Measurements from ENCODE around the gene PLPPR4. TPM values are rescaled to one million over a fixed set of nuclear protein-coding genes. Genes with fewer than 3 reads are reported as not detected.
A peak's percentile ranks its signal among the peaks of the same experiment; 100 is the strongest.

PLPPR4 gene
- total RNA-seq: not detected

GRCh38 chr1:99264201-99265021 is at the start of gene PLPPR4:
PLPPR4 (plus strand) TSS chr1:99264492; CDS start chr1:99264594, 102 bp downstream.
- no peaks in the 10 kb centered on the region for H3K4me1 Mint-ChIP-seq
- peak within 1 kb of the TSS; percentile 39 for H3K4me3 Mint-ChIP-seq
- POLR2A ChIA-PET: interaction anchor here (0.6 kb wide), 1 partner anchor 1096 kb away, joined by 3 read pairs; no protein-coding TSS in a partner anchor

DNA sequence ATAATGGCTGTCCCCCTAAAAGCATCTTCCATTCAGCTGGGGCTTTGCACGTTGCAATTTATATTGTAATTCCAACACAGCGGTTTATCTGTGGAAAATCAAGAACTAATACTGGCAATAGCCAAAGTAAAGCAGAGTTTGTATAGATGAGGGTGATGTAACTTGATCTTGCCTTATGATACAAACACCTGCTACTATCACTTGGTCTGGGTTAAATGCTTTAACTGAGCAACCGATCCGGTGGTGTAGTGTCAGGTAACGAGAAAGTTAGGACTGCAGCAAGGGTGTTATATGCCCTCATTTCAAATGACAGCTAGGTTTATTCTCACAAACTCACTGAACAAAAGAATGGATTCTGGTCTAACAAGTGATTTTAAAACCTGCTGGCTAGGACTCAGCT is 47.3 kb upstream of the PLPPR4 start:
- POLR2A ChIA-PET: no interaction called here
- Mint-ChIP-seq H3K4me3 (no peak overlapping the region), H3K4me1 (peaks cover 3% of the 10 kb centered on the region), H3K36me3 (no peaks in the 10 kb centered on the region), H3K27me3 (no peaks in the 10 kb centered on the region), H3K9me3 (peaks cover 4% of the 10 kb centered on the region), H3K27ac (no peak overlapping the region)
- ATAC-seq (ENCODE audit: low read depth) (no peak), DNase-seq (no peak)

More at GRCh38 chr1:99264201-99265021, at the start of gene PLPPR4:
- DNase-seq (peak; percentile 33), ATAC-seq (ENCODE audit: low read depth) (peak; percentile 39)
- H3K9me3 Mint-ChIP-seq: peaks cover 3% of the 10 kb centered on the region
- H3K27me3 Mint-ChIP-seq: peaks cover 35% of the 10 kb centered on the region
- H3K36me3 Mint-ChIP-seq: no peaks in the 10 kb centered on the region
- no peak within 1 kb of the TSS for H3K27ac Mint-ChIP-seq

GRCh38 chr1:99217599-99217998 is 46.7 kb upstream of the PLPPR4 start:
- POLR2A ChIA-PET: no interaction called here
- DNase-seq (no peak), ATAC-seq (ENCODE audit: low read depth) (no peak)
- H3K27ac Mint-ChIP-seq: no peak overlapping the region
- no peak overlapping the region for H3K4me3 Mint-ChIP-seq
- no peaks in the 10 kb centered on the region for H3K36me3 Mint-ChIP-seq
- H3K4me1 Mint-ChIP-seq: peaks cover 3% of the 10 kb centered on the region
- no peaks in the 10 kb centered on the region for H3K27me3 Mint-ChIP-seq
- H3K9me3 Mint-ChIP-seq: peaks cover 4% of the 10 kb centered on the region

DNA sequence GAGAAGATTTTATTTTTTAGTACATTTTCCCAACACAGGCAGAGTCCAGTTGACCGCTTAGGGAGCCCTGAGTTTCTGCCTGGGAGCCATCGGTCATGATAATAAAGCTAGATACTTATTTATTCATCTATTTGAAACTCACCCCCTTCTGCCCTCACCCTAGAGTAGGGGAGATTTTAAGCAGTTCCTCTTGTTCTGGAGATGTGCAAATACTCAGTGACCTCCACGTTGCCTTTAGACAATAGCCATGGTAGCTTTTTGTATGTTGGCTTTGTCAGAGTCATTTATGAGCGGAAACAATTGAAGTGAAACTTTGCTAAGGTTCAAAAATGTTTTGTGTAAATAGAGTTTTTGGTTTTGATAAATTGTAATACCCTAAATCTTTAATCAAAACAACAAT is 45.7 kb upstream of the PLPPR4 start:
- DNase-seq: no peak
- Mint-ChIP-seq H3K4me3 (no peak overlapping the region), H3K27me3 (no peaks in the 10 kb centered on the region), H3K4me1 (peaks cover 3% of the 10 kb centered on the region), H3K27ac (no peak overlapping the region), H3K9me3 (peaks cover 4% of the 10 kb centered on the region), H3K36me3 (no peaks in the 10 kb centered on the region)
- ATAC-seq (ENCODE audit: low read depth): no peak
- POLR2A ChIA-PET: no interaction called here

GRCh38 chr1:99218999-99219398 is 45.3 kb upstream of the PLPPR4 start:
- DNase-seq: no peak
- Mint-ChIP-seq H3K27ac (no peak overlapping the region), H3K4me1 (peaks cover 3% of the 10 kb centered on the region), H3K9me3 (peaks cover 3% of the 10 kb centered on the region), H3K27me3 (no peaks in the 10 kb centered on the region), H3K4me3 (no peak overlapping the region), H3K36me3 (no peaks in the 10 kb centered on the region)
- no peak for ATAC-seq (ENCODE audit: low read depth)
- POLR2A ChIA-PET: no interaction called here

GRCh38 chr1:99227056-99227897 is 37.0 kb upstream of the PLPPR4 start:
- Mint-ChIP-seq H3K4me3 (no peak overlapping the region), H3K27ac (no peak overlapping the region), H3K4me1 (no peaks in the 10 kb centered on the region), H3K9me3 (no peaks in the 10 kb centered on the region), H3K36me3 (no peaks in the 10 kb centered on the region), H3K27me3 (peaks cover 5% of the 10 kb centered on the region)
- no peak for DNase-seq
- POLR2A ChIA-PET: no interaction called here
- ATAC-seq (ENCODE audit: low read depth): no peak

- DNase-seq (no peak), ATAC-seq (ENCODE audit: low read depth) (no peak)
- H3K36me3 Mint-ChIP-seq: no peaks in the 10 kb centered on the region
- no peaks in the 10 kb centered on the region for H3K4me1 Mint-ChIP-seq
- H3K9me3 Mint-ChIP-seq: no peaks in the 10 kb centered on the region
- H3K27me3 Mint-ChIP-seq: peaks cover 5% of the 10 kb centered on the region
- H3K27ac Mint-ChIP-seq: no peak overlapping the region
- POLR2A ChIA-PET: no interaction called here
- no peak overlapping the region for H3K4me3 Mint-ChIP-seq
Measured at GRCh38 chr1:99228153-99228552, 36.1 kb upstream of the PLPPR4 start.

GRCh38 chr1:99229122-99229521 is 35.2 kb upstream of the PLPPR4 start:
- H3K4me3 Mint-ChIP-seq: no peak overlapping the region
- no peaks in the 10 kb centered on the region for H3K36me3 Mint-ChIP-seq
- ATAC-seq (ENCODE audit: low read depth): no peak
- no peaks in the 10 kb centered on the region for H3K9me3 Mint-ChIP-seq
- no peak for DNase-seq
- POLR2A ChIA-PET: no interaction called here
- H3K27me3 Mint-ChIP-seq: peaks cover 5% of the 10 kb centered on the region
- no peak overlapping the region for H3K27ac Mint-ChIP-seq
- no peaks in the 10 kb centered on the region for H3K4me1 Mint-ChIP-seq

GRCh38 chr1:99230695-99231094 is 33.6 kb upstream of the PLPPR4 start:
- DNase-seq (no peak), ATAC-seq (ENCODE audit: low read depth) (no peak)
- Mint-ChIP-seq H3K9me3 (no peaks in the 10 kb centered on the region), H3K27ac (no peak overlapping the region), H3K4me1 (no peaks in the 10 kb centered on the region), H3K4me3 (no peak overlapping the region), H3K36me3 (no peaks in the 10 kb centered on the region), H3K27me3 (peaks cover 5% of the 10 kb centered on the region)
- POLR2A ChIA-PET: no interaction called here

DNA sequence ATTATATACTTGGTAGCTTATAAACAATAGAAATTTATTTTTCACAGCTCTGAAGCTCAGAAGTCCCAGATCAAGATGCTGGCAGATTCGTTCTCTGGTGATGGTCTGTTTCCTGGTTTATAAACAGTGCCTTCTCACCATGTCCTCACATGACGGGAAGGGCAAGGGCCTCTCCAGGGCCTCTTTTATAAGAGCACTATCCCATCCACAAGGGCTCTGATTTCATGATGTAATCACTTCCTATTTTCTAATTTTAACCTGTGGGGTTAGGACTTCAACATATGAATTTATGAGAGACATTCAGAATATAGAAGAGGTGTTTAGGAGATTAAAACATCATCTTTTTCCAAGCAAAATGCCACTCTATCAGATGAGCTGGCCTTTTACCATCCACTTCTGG is 32.1 kb upstream of the PLPPR4 start:
- POLR2A ChIA-PET: no interaction called here
- Mint-ChIP-seq H3K9me3 (no peaks in the 10 kb centered on the region), H3K4me3 (no peak overlapping the region), H3K27ac (no peak overlapping the region), H3K27me3 (peaks cover 5% of the 10 kb centered on the region), H3K36me3 (no peaks in the 10 kb centered on the region), H3K4me1 (no peaks in the 10 kb centered on the region)
- ATAC-seq (ENCODE audit: low read depth) (no peak), DNase-seq (no peak)

DNA sequence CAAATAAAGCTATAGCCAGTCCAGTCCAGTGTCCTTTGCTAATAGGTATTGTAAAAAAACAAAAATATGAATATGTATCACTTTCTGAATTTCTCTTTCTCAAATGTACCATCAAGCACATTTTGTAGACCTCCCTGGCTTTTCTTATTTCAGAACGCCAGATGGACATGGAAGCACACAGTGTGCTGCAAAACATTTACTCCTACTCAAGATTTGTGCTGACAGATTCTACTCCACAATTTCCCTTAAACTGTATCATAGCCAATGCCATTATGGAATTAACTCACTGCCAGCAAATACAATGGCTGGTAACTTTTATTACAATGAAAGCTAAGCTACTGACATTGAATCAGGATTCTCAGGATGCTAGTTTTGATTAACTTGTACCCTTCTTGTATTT is 30.8 kb upstream of the PLPPR4 start:
- no peaks in the 10 kb centered on the region for H3K36me3 Mint-ChIP-seq
- no peaks in the 10 kb centered on the region for H3K9me3 Mint-ChIP-seq
- POLR2A ChIA-PET: no interaction called here
- H3K4me1 Mint-ChIP-seq: no peaks in the 10 kb centered on the region
- no peak overlapping the region for H3K4me3 Mint-ChIP-seq
- DNase-seq (no peak), ATAC-seq (ENCODE audit: low read depth) (no peak)
- no peak overlapping the region for H3K27ac Mint-ChIP-seq
- H3K27me3 Mint-ChIP-seq: peaks cover 5% of the 10 kb centered on the region

- POLR2A ChIA-PET: no interaction called here
Measured at GRCh38 chr1:99236756-99237155, 27.5 kb upstream of the PLPPR4 start.

GRCh38 chr1:99239690-99240089 is 24.6 kb upstream of the PLPPR4 start:
- POLR2A ChIA-PET: no interaction called here
- Mint-ChIP-seq H3K36me3 (no peaks in the 10 kb centered on the region), H3K4me1 (no peaks in the 10 kb centered on the region), H3K4me3 (no peak overlapping the region), H3K27me3 (peaks cover 3% of the 10 kb centered on the region), H3K27ac (no peak overlapping the region), H3K9me3 (no peaks in the 10 kb centered on the region)
- ATAC-seq (ENCODE audit: low read depth) (no peak), DNase-seq (no peak)

More at GRCh38 chr1:99236756-99237155, 27.5 kb upstream of the PLPPR4 start:
- Mint-ChIP-seq H3K4me3 (no peak overlapping the region), H3K4me1 (no peaks in the 10 kb centered on the region), H3K27me3 (peaks cover 3% of the 10 kb centered on the region), H3K36me3 (no peaks in the 10 kb centered on the region), H3K27ac (no peak overlapping the region), H3K9me3 (no peaks in the 10 kb centered on the region)
- DNase-seq (no peak), ATAC-seq (ENCODE audit: low read depth) (no peak)

DNA sequence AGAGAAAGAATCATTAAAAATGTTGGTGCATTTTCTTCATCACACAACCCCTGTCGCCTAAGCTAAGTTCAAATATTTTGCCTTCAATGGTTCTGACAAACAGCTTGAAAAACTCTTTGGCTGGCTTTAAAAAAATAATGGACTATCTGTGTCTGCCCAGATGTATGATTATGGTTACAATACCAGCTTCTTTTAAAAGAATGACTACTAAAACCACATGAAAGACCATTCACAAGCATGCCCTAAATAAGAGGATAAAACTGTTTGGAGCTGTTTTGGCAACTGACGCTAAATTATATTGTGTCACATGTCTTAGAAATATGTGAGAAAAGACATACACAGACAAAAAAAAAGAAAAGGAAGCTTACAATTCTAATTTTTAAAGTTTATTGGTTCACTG is 23.7 kb upstream of the PLPPR4 start:
- H3K9me3 Mint-ChIP-seq: no peaks in the 10 kb centered on the region
- no peak overlapping the region for H3K27ac Mint-ChIP-seq

More for the DNA sequence above, 23.7 kb upstream of the PLPPR4 start:
- H3K4me1 Mint-ChIP-seq: no peaks in the 10 kb centered on the region
- POLR2A ChIA-PET: no interaction called here
- peaks cover 3% of the 10 kb centered on the region for H3K27me3 Mint-ChIP-seq
- H3K36me3 Mint-ChIP-seq: no peaks in the 10 kb centered on the region
- DNase-seq (no peak), ATAC-seq (ENCODE audit: low read depth) (no peak)
- H3K4me3 Mint-ChIP-seq: no peak overlapping the region

All from activated naive CD8-positive, alpha-beta T cell treated with anti-CD3 and anti-CD28 coated beads, Interleukin-2, amount 10 ng/mL, durations not matched to agents 7 days and 5 days (primary cell).